ENCODE data around the gene TARS1.

DNA sequence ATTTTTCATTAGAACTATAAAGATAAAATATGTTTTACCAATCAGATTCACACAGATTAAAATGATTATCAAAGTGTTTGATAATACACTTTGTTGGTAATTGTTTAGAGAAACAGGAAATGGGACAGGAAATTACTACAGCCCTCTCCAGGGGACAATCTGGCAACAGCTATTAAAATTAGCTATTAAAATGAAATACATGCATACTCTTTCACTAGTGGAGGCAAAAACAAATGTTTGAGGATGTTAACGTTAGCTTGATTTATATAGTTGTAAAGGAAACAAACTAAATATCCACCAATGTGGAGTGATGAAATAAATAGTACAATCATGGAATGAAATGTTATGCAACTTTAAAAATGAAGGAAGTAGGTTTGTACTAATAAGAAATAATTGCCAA lies 53.7 kb downstream of the TARS1 start:
- TF ChIP-seq POLR2A (IDR thresholded peaks at IDR 0.05) (no peak), CTCF (IDR thresholded peaks at IDR 0.05) (no peak)

All from adrenal gland (tissue), 5 donors.